Stomach (tissue), 9 donors: ENCODE measurements around the gene XYLB. TPM values are rescaled to one million over a fixed set of nuclear protein-coding genes. Genes with fewer than 3 reads are reported as not detected.

Experiments used
- DNase-seq, 2 donors: peaks; one replicate each; pipeline versions ENCODE4 v3.0.0 to v3.0.0-alpha.2; 2013 to 2019
- H3K27ac ChIP-seq, 5 donors: fragments of 200-600 bp in 4 of 5; sonication (generic) in 4 of 5; one replicate each; pipeline ENCODE4 v1.5.1; 2013 to 2019; ENCODE audit warnings: mild to moderate bottlenecking in 1 of 5, moderate library complexity in 1 of 5
- H3K27me3 ChIP-seq, 3 donors: fragments of 200-600 bp; sonication (generic); one replicate each; pipeline ENCODE4 v1.5.1; 2017 to 2019; ENCODE audit warnings: mixed run types in 1 of 3
- H3K36me3 ChIP-seq, 4 donors: fragments of 200-600 bp; sonication (generic); 1 replicate in 3 of 4; 2 replicates in 1 of 4; pipeline ENCODE4 v1.5.1; 2016 to 2019
- H3K4me1 ChIP-seq, 4 donors: fragments of 200-600 bp; sonication (generic); one replicate each; pipeline ENCODE4 v1.5.1; 2016 to 2019
- H3K4me3 ChIP-seq, 4 donors: fragments of 200-600 bp; sonication (generic) in 3 of 4; one replicate each; pipeline ENCODE4 v1.5.1; 2016 to 2019; ENCODE audit warnings: mild to moderate bottlenecking in 1 of 4
- H3K9me3 ChIP-seq, 4 donors: fragments of 200-600 bp; sonication (generic); one replicate each; pipeline ENCODE4 v1.5.1; 2016 to 2019
- EP300 ChIP-seq: sonication (generic); formaldehyde crosslinking; IDR thresholded peaks from one replicate; pipeline ENCODE4 v1.6.1; 2017; ENCODE audit warnings: antibody characterized with exemption
- POLR2A ChIP-seq, 4 donors: fragments of 450-650 bp; IDR thresholded peaks; one replicate each; pipeline ENCODE4 v1.6.1; 2016; ENCODE audit warnings: antibody characterized with exemption in 4 of 4, control low read depth in 2 of 4, mild to moderate bottlenecking in 1 of 4, moderate library complexity in 1 of 4
- POLR2AphosphoS5 ChIP-seq, 3 donors: sonication (generic); formaldehyde crosslinking; IDR thresholded peaks; one replicate each; pipeline ENCODE4 v1.6.1; 2016; ENCODE audit warnings: antibody characterized with exemption in 3 of 3
- WGBS, 5 donors: extraction: QIAGEN DNeasy Blood & Tissue Kit in 3 of 5; methylation state at CpG; one replicate each; pipeline versions ENCODE4 v1.1.5 to v1.1.7; 2013 to 2018; 5-methylcytosine and 5-hydroxymethylcytosine counted together
- intact Hi-C: fragments of 100-400 bp; cut with DNase I; formaldehyde crosslinking; loops from one replicate; pipeline ENCODE4 v1.15.1; 2023; ENCODE audit warnings: low total_unique reads
- polyA plus RNA-seq, 3 donors: library from polyadenylated mRNA; stranded (reverse); fragments of 200-250 nt; gene quantifications; one replicate each; pipeline ENCODE4 v1.2.3, GENCODE V29; 2013
- total RNA-seq, 5 donors: library from RNA; depleted of rRNA; stranded (reverse); fragments of >200 nt; gene quantifications; one replicate each; pipeline versions ENCODE4 v1.1.0 to v1.2.3, GENCODE V29; 2014 to 2016
- TF ChIP-seq, protein P1 (sequence below), 7 experiments: fragments of 450-650 bp in 4 of 7; fragments of 200-600 bp in 3 of 7; sonication (generic) in 3 of 7; IDR thresholded peaks; one replicate each; pipeline ENCODE4 v1.5.1; 2016 to 2019; ENCODE audit warnings: antibody characterized with exemption in 7 of 7, control low read depth in 2 of 7, mild to moderate bottlenecking in 1 of 7
- donor health status: healthy with polysubstance abuse.
- donor health status: Bipolar disorder and iron deficiency.
- donor health status: healthy.

The XYLB gene
- total and polyA plus RNA-seq, 8 donors = 1.1 to 41.6 (median 3.6) TPM

DNA sequence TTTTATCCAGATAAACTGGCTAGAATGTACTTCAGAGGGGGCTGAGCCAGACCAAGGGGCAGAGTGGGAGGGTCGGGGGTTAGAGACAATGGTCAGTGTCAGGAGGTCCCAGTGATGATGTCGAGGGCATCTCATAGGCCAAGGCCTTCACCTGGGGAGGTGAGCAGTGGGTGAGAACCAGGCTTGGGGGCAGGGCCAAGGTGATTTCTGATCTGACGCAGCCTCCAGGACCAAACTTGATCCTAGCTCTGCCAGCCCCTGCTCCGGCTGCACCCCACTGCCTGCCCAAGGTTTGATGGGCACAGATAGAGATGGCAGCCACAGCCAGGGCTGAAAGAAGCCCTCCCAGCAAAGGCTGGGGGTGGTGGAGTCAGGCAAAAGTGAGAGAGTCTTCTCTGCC is 14.9 kb downstream of the XYLB start:
- H3K4me3 ChIP-seq = no peak overlapping the region
- no peaks in the 10 kb centered on the region for H3K9me3 ChIP-seq
- H3K27me3 ChIP-seq = no peaks in the 10 kb centered on the region
- TF ChIP-seq POLR2A (IDR thresholded peaks at IDR 0.05) (no peak), EP300 (no peak), POLR2AphosphoS5 (IDR thresholded peaks at IDR 0.05) (no peak)
- TF ChIP-seq, protein P1, sequence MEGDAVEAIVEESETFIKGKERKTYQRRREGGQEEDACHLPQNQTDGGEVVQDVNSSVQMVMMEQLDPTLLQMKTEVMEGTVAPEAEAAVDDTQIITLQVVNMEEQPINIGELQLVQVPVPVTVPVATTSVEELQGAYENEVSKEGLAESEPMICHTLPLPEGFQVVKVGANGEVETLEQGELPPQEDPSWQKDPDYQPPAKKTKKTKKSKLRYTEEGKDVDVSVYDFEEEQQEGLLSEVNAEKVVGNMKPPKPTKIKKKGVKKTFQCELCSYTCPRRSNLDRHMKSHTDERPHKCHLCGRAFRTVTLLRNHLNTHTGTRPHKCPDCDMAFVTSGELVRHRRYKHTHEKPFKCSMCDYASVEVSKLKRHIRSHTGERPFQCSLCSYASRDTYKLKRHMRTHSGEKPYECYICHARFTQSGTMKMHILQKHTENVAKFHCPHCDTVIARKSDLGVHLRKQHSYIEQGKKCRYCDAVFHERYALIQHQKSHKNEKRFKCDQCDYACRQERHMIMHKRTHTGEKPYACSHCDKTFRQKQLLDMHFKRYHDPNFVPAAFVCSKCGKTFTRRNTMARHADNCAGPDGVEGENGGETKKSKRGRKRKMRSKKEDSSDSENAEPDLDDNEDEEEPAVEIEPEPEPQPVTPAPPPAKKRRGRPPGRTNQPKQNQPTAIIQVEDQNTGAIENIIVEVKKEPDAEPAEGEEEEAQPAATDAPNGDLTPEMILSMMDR (IDR thresholded peaks at IDR 0.05) = no peak
- no peak overlapping the region for H3K27ac ChIP-seq
- WGBS, 5 donors = 71 to 89% (median 73%) methylated on average over 4 of the region's 4 CpGs
- H3K36me3 ChIP-seq = peaks cover 11 to 66% (median 56%) of the 10 kb centered on the region in 4 donors
- intact Hi-C loops = no loop called here
- no peaks in the 10 kb centered on the region for H3K4me1 ChIP-seq
- DNase-seq = no peak

DNA sequence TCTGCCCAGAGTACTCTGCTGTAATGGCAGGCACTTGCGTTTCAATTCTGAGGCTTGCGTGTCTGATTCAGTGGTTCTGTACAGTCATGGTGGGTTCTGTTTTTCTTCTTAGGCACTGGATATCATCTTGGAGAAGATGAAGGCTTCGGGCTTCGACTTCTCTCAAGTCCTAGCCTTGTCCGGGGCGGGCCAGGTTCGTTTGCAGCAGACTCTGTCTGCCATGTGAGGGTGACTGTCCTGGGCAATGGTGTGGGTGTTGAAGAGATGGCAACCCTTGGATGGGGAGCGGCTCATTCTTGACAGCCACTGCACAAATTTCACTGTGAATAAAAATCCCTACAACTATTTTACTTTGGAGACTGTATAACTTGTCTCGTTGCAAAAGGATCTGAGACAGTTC is 16.2 kb downstream of the XYLB start:
- WGBS, 5 donors = 90 to 95% (median 94%) methylated on average over 9 of the region's 9 CpGs
- Histone ChIP-seq H3K4me3 (no peak overlapping the region), H3K9me3 (no peaks in the 10 kb centered on the region), H3K36me3 (peaks cover 11 to 73% (median 69%) of the 10 kb centered on the region in 4 donors), H3K27me3 (no peaks in the 10 kb centered on the region), H3K27ac (no peak overlapping the region), H3K4me1 (no peaks in the 10 kb centered on the region)
- TF ChIP-seq POLR2AphosphoS5 (IDR thresholded peaks at IDR 0.05) (no peak), POLR2A (IDR thresholded peaks at IDR 0.05) (no peak)
- TF ChIP-seq, protein P1 (IDR thresholded peaks at IDR 0.05) = no peak
- intact Hi-C loops = no loop called here
- DNase-seq = no peak

DNA sequence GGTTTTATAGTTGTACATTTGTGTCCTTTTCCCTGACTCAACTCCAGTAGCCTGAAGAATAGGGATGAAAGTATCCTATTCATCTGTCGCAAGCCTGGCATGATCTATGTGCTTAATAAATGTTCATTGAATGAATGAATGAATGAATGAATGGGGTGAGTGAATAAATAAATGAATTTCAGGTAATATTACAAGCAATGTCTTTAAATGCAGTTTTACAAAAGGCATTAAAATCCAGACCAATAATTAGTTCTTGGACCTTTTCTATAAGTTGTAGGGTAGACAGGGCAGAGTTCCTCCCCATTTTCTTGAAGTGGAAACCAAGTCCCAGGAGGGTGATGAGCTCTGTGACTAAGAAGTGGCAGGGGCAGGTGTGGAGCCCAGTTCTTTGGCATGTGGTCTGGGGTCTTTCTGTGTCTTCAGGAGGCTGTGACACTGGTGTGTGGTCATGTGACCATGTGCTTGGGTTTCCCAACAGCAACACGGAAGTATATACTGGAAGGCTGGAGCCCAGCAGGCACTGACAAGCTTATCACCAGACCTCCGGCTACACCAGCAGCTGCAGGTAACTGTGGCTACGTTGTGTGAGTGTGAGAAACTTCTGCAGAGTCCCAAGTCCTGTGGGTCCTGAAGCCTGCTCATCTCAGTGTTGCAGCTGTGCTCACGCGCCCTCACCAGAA is 18.3 kb downstream of the XYLB start:
- intact Hi-C loops = no loop called here
- Histone ChIP-seq H3K27me3 (no peaks in the 10 kb centered on the region), H3K4me3 (no peak overlapping the region), H3K4me1 (no peaks in the 10 kb centered on the region), H3K9me3 (no peaks in the 10 kb centered on the region), H3K27ac (no peak overlapping the region), H3K36me3 (peaks cover 14 to 92% (median 88%) of the 10 kb centered on the region in 4 donors)
- 78 to 91% (median 84%) methylated on average over 5 to 6 of the region's 6 CpGs for WGBS, 5 donors
- DNase-seq = no peak
- TF ChIP-seq POLR2A (IDR thresholded peaks at IDR 0.05) (no peak), EP300 (no peak), POLR2AphosphoS5 (IDR thresholded peaks at IDR 0.05) (no peak)
- TF ChIP-seq, protein P1 (IDR thresholded peaks at IDR 0.05) = no peak

DNA sequence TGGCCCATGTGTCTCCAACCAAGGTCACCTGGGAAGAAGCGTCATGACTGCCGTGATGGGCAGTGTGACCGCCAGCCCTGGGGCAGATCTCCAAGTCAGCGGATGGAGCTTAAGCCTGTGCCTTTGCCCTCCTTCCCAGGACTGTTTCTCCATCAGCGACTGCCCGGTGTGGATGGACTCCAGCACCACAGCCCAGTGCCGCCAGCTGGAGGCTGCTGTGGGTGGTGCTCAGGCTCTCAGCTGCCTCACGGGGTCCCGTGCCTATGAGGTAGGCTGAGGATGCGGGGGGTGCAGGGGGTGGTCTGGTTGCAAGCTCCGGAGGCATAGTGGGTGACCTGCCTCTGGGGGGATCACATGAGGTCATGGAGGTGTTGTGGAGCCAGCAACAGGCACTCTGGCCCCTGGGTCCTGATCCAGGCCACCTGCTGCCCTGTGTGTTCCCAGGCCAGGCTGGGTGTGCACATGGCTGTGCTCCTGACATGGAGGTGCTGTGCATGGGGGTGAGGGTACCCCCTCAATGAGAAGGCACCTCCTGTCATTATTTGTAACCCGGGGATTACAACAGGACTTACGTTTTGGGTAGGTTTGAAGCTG is 19.0 kb downstream of the XYLB start:
- TF ChIP-seq POLR2A (IDR thresholded peaks at IDR 0.05) (no peak), EP300 (no peak), POLR2AphosphoS5 (IDR thresholded peaks at IDR 0.05) (no peak)
- TF ChIP-seq, protein P1 (IDR thresholded peaks at IDR 0.05) = no peak
- 89 to 97% (median 94%) methylated on average over 12 to 13 of the region's 13 CpGs for WGBS, 5 donors
- Histone ChIP-seq H3K36me3 (peaks cover 20 to 96% (median 88%) of the 10 kb centered on the region in 4 donors), H3K4me3 (no peak overlapping the region), H3K9me3 (no peaks in the 10 kb centered on the region), H3K27me3 (no peaks in the 10 kb centered on the region), H3K27ac (no peak overlapping the region), H3K4me1 (no peaks in the 10 kb centered on the region)
- DNase-seq = no peak
- intact Hi-C loops = no loop called here
